Measurements from ENCODE around the gene TMIGD2. TPM values are rescaled to one million over a fixed set of nuclear protein-coding genes. Genes with fewer than 3 reads are reported as not detected.

The TMIGD2 gene
- total RNA-seq, 1 experiment from 2014 or later, result not detected

DNA sequence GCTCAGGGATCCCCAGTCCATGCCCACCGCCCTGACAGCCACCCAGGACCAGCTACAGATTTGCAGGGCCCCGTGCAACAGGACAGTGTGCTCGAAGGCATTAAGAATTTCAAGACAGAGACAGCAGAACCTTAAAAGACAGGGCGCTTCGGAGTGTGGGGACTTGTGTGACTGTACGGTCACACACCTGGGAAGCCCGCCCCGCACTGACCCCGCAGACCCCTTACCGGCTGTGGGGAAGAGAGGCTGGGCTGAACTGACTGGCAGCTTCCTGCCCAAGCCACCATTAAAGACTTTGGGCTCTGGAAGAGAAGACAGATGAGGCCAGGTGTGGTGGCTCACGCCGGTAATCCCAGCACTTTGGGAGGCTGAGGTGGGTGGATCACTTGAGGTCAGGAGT, 22.0 kb upstream of the TMIGD2 start:
- POLR2A ChIA-PET, result interaction anchor here (0.6 kb wide), 1 partner anchor 9 kb away, joined by 3 read pairs; no protein-coding TSS in a partner anchor
- no peak for DNase-seq (ENCODE audit: low read depth, low spot score)
- no peaks in the 10 kb centered on the region for H3K36me3 ChIP-seq (ENCODE audit: control insufficient read depth, insufficient read depth, low read length)
- BruUV-seq (replicated peaks), result no TSS peak
- no peaks in the 10 kb centered on the region for H3K9me3 ChIP-seq (ENCODE audit: control insufficient read depth, insufficient read depth, low read depth, low read length)
- H3K4me3 ChIP-seq (ENCODE audit: low read depth in 2 of 2, low read length in 2 of 2), result no peak overlapping the region
- H3K27me3 ChIP-seq (ENCODE audit: control insufficient read depth, insufficient read depth, low read length), result no peaks in the 10 kb centered on the region
- H3K27ac ChIP-seq (ENCODE audit: low read length), result no peak overlapping the region
- ATAC-seq, result no peak
- CTCF ChIA-PET, result interaction anchor here (0.5 kb wide), 1 partner anchor 31 kb away, joined by 3 read pairs; no protein-coding TSS in a partner anchor
- TF ChIP-seq TCF7L2 (IDR thresholded peaks at IDR 0.05; ENCODE audit: low read depth, low read length) (no peak), POLR2AphosphoS5 (IDR thresholded peaks at IDR 0.05; ENCODE audit: low read depth, low read length) (no peak), SIN3A (IDR thresholded peaks at IDR 0.05; ENCODE audit: borderline replicate concordance, insufficient read depth, low read depth, low read length) (no peak)
- TF ChIP-seq, protein P1, sequence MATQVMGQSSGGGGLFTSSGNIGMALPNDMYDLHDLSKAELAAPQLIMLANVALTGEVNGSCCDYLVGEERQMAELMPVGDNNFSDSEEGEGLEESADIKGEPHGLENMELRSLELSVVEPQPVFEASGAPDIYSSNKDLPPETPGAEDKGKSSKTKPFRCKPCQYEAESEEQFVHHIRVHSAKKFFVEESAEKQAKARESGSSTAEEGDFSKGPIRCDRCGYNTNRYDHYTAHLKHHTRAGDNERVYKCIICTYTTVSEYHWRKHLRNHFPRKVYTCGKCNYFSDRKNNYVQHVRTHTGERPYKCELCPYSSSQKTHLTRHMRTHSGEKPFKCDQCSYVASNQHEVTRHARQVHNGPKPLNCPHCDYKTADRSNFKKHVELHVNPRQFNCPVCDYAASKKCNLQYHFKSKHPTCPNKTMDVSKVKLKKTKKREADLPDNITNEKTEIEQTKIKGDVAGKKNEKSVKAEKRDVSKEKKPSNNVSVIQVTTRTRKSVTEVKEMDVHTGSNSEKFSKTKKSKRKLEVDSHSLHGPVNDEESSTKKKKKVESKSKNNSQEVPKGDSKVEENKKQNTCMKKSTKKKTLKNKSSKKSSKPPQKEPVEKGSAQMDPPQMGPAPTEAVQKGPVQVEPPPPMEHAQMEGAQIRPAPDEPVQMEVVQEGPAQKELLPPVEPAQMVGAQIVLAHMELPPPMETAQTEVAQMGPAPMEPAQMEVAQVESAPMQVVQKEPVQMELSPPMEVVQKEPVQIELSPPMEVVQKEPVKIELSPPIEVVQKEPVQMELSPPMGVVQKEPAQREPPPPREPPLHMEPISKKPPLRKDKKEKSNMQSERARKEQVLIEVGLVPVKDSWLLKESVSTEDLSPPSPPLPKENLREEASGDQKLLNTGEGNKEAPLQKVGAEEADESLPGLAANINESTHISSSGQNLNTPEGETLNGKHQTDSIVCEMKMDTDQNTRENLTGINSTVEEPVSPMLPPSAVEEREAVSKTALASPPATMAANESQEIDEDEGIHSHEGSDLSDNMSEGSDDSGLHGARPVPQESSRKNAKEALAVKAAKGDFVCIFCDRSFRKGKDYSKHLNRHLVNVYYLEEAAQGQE (IDR thresholded peaks at IDR 0.05; ENCODE audit: insufficient read depth in 1 of 2, low read depth in 2 of 2, low read length in 1 of 2), result no peak
- TF ChIP-seq, protein P2, sequence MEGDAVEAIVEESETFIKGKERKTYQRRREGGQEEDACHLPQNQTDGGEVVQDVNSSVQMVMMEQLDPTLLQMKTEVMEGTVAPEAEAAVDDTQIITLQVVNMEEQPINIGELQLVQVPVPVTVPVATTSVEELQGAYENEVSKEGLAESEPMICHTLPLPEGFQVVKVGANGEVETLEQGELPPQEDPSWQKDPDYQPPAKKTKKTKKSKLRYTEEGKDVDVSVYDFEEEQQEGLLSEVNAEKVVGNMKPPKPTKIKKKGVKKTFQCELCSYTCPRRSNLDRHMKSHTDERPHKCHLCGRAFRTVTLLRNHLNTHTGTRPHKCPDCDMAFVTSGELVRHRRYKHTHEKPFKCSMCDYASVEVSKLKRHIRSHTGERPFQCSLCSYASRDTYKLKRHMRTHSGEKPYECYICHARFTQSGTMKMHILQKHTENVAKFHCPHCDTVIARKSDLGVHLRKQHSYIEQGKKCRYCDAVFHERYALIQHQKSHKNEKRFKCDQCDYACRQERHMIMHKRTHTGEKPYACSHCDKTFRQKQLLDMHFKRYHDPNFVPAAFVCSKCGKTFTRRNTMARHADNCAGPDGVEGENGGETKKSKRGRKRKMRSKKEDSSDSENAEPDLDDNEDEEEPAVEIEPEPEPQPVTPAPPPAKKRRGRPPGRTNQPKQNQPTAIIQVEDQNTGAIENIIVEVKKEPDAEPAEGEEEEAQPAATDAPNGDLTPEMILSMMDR (IDR thresholded peaks at IDR 0.05), result no peak
- intact Hi-C loops (cut with micrococcal nuclease; ENCODE audit: unreplicated experiment) (no loop called here), in situ Hi-C loops (cut with HindIII; ENCODE audit: low pct_unique_long_range_greater_than_20kb, low sequenced_read_pairs) (no loop called here)
- no peaks in the 10 kb centered on the region for H3K4me1 ChIP-seq (ENCODE audit: control insufficient read depth, insufficient read depth, low read length)

DNA sequence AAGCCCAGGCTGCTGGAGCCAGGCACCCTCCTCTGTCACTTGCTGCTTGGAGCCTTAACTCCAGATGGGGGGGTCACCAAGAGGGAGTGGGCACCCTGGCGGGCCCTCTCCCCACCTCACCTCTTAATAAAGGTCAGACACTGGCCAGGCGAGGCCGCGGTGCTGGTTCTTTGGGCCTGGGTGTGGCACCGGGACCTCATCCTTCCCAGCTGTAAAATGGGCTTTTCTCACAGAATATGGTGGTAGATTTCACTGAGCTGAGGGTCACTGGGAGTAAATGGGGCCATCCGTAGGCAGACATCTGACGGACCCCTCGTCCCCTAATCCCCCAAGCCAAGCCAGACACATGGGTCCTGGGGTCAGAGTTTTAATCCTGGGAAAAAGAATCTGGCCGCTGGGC, 21.5 kb upstream of the TMIGD2 start:
- Histone ChIP-seq H3K9me3 (ENCODE audit: control insufficient read depth, insufficient read depth, low read depth, low read length) (no peaks in the 10 kb centered on the region), H3K27ac (ENCODE audit: low read length) (no peak overlapping the region), H3K36me3 (ENCODE audit: control insufficient read depth, insufficient read depth, low read length) (no peaks in the 10 kb centered on the region), H3K27me3 (ENCODE audit: control insufficient read depth, insufficient read depth, low read length) (no peaks in the 10 kb centered on the region), H3K4me3 (ENCODE audit: low read depth in 2 of 2, low read length in 2 of 2) (no peak overlapping the region), H3K4me1 (ENCODE audit: control insufficient read depth, insufficient read depth, low read length) (no peaks in the 10 kb centered on the region)
- ChIA-PET POLR2A (interaction anchor here (0.6 kb wide), 1 partner anchor 8 kb away, joined by 3 read pairs; no protein-coding TSS in a partner anchor), CTCF (interaction anchor here (0.5 kb wide), 1 partner anchor 30 kb away, joined by 3 read pairs; no protein-coding TSS in a partner anchor)
- intact Hi-C loops (cut with micrococcal nuclease; ENCODE audit: unreplicated experiment) (no loop called here), in situ Hi-C loops (cut with HindIII; ENCODE audit: low pct_unique_long_range_greater_than_20kb, low sequenced_read_pairs) (no loop called here)
- TF ChIP-seq, protein P1 (IDR thresholded peaks at IDR 0.05; ENCODE audit: insufficient read depth in 1 of 2, low read depth in 2 of 2, low read length in 1 of 2), result no peak
- ATAC-seq, result no peak
- no TSS peak for BruUV-seq (replicated peaks)
- no peak for DNase-seq (ENCODE audit: low read depth, low spot score)
